A549 (cell line): ENCODE results near the gene SUN1. TPM values are rescaled to one million over a fixed set of nuclear protein-coding genes. Genes with fewer than 3 reads are reported as not detected.

Source experiments
- ATAC-seq, 2 experiments: fragments of 200-7000 bp in 1 of 2; fragments of >200 bp in 1 of 2; cut with Nextera tagmentation in 1 of 2; cut with Tn5 transposase in 1 of 2; 3 replicates each; pipeline versions ENCODE4 v1.8.0 to v1.9.1; 2018 to 2020; ENCODE audit warnings: mild to moderate bottlenecking in 1 of 2, moderate library complexity in 1 of 2
- CTCF ChIA-PET: fragments of 300-600 bp; sonication (Branson Sonifier 250); formaldehyde crosslinking; extraction: SDS; loops from one replicate; lab custom pipeline; 2021; ENCODE audit warnings: antibody characterized with exemption, inconsistent platforms; lab: Yijun Ruan, JAX
- POLR2A ChIA-PET: fragments of 350-600 bp; formaldehyde crosslinking; extraction: SDS; loops from one replicate; lab custom pipeline; 2021; ENCODE audit warnings: antibody characterized with exemption, inconsistent platforms; lab: Yijun Ruan, JAX
- DNase-seq, 2 experiments: peaks; one replicate each; pipeline versions ENCODE4 v3.0.0 to v3.0.0-alpha.2; 2011 to 2016; ENCODE audit warnings: low read depth in 1 of 2, low spot score in 1 of 2
- FAIRE-seq: peaks from 2 replicates; lab custom pipeline; 2011; peaks lifted over from hg19 to GRCh38; lab: Jason Lieb, UNC
- H3K27ac ChIP-seq, 2 experiments: fragments of >200 bp; sonication (Bioruptor Twin); formaldehyde crosslinking; 3 replicates each; pipeline ENCODE4 v1.5.1; 2016 to 2017
- H3K4me1 ChIP-seq: fragments of >200 bp; sonication (Bioruptor Twin); formaldehyde crosslinking; 3 replicates; pipeline ENCODE4 v1.6.1; 2016
- H3K4me2 ChIP-seq: fragments of >200 bp; sonication (Bioruptor Twin); formaldehyde crosslinking; 3 replicates; pipeline ENCODE4 v1.6.1; 2016
- H3K4me3 ChIP-seq: fragments of >200 bp; sonication (Bioruptor Twin); formaldehyde crosslinking; 3 replicates; pipeline ENCODE4 v1.5.1; 2016
- H3K9me3 ChIP-seq: fragments of >200 bp; sonication (Bioruptor Twin); formaldehyde crosslinking; 3 replicates; pipeline ENCODE4 v1.6.1; 2016
- CEBPB ChIP-seq, 2 experiments: fragments of >200 bp in 1 of 2; sonication (Bioruptor Twin) in 1 of 2; formaldehyde crosslinking in 1 of 2; IDR thresholded peaks; 2 replicates each; pipeline ENCODE4 v1.6.1; 2012 to 2016
- CTCF ChIP-seq: fragments of >200 bp; sonication (Bioruptor Twin); formaldehyde crosslinking; IDR thresholded peaks from 3 replicates; pipeline ENCODE4 v1.5.1; 2016
- EHF ChIP-seq: fragments of 250-450 bp; sonication (Bioruptor Pico); IDR thresholded peaks from 2 replicates; pipeline ENCODE4 v1.5.0; 2020; ENCODE audit warnings: mild to moderate bottlenecking
- ESRRA ChIP-seq: fragments of 150-350 bp; IDR thresholded peaks from 2 replicates; pipeline ENCODE4 v1.6.1; 2014; ENCODE audit warnings: mild to moderate bottlenecking, low read length, borderline replicate concordance
- FOSL2 ChIP-seq, 2 experiments: fragments of 450-650 bp in 1 of 2; fragments of >200 bp in 1 of 2; sonication (Bioruptor Twin) in 1 of 2; formaldehyde crosslinking; IDR thresholded peaks; 2 replicates each; pipeline versions ENCODE4 v1.5.0 to v1.6.1; 2016 to 2020; ENCODE audit warnings: mild to moderate bottlenecking in 1 of 2, moderate library complexity in 1 of 2
- GATA3 ChIP-seq: IDR thresholded peaks from 2 replicates; pipeline ENCODE4 v1.6.1; 2012; ENCODE audit warnings: borderline replicate concordance
- HDAC2 ChIP-seq: fragments of 200-600 bp; sonication (generic); IDR thresholded peaks from 2 replicates; pipeline ENCODE4 v1.6.1; 2016
- HES2 ChIP-seq: fragments of >200 bp; sonication (Bioruptor Twin); formaldehyde crosslinking; IDR thresholded peaks from 2 replicates; pipeline ENCODE4 v1.6.1; 2016
- HMGXB4 ChIP-seq: fragments of 250-450 bp; sonication (Bioruptor Pico); IDR thresholded peaks from 2 replicates; pipeline ENCODE4 v1.5.0; 2021; ENCODE audit warnings: mild to moderate bottlenecking, moderate library complexity, borderline replicate concordance
- HOXA7 ChIP-seq: fragments of 250-450 bp; sonication (Bioruptor Pico); IDR thresholded peaks from 2 replicates; pipeline ENCODE4 v1.5.0; 2020; ENCODE audit warnings: mild to moderate bottlenecking, moderate library complexity
- HOXB5 ChIP-seq: fragments of 250-450 bp; sonication (Bioruptor Pico); IDR thresholded peaks from 2 replicates; pipeline ENCODE4 v1.5.0; 2020; ENCODE audit warnings: mild to moderate bottlenecking, moderate library complexity
- MAZ ChIP-seq: fragments of 150-350 bp; IDR thresholded peaks from 2 replicates; pipeline ENCODE4 v1.6.1; 2014; ENCODE audit warnings: antibody characterized with exemption, low read depth, low read length, borderline replicate concordance
- NR3C1 ChIP-seq: fragments of >200 bp; sonication (Bioruptor Twin); formaldehyde crosslinking; IDR thresholded peaks from 3 replicates; pipeline ENCODE4 v1.6.1; 2017
- PBX3 ChIP-seq: IDR thresholded peaks from 2 replicates; pipeline ENCODE4 v1.6.1; 2012
- POLR2A ChIP-seq: IDR thresholded peaks from 2 replicates; pipeline ENCODE4 v1.6.1; 2012; ENCODE audit warnings: mild to moderate bottlenecking, low read length
- POLR2AphosphoS2 ChIP-seq: conservative IDR thresholded peaks from 2 replicates; pipeline ENCODE4 v1.6.1; 2012; ENCODE audit warnings: low read length, improper control_type of control experiment, inconsistent platforms
- RAD21 ChIP-seq, 2 experiments: fragments of >200 bp in 1 of 2; sonication (Bioruptor Twin) in 1 of 2; formaldehyde crosslinking in 1 of 2; IDR thresholded peaks in 1 of 2; conservative IDR thresholded peaks in 1 of 2; 2 replicates in 1 of 2; 3 replicates in 1 of 2; pipeline ENCODE4 v1.6.1; 2012 to 2018; ENCODE audit warnings: inconsistent platforms in 1 of 2
- RCOR1 ChIP-seq: fragments of 150-350 bp; IDR thresholded peaks from 2 replicates; pipeline ENCODE4 v1.6.1; 2014; ENCODE audit warnings: antibody characterized with exemption, low read length, low read depth
- ZC3H11A ChIP-seq: fragments of 450-650 bp; IDR thresholded peaks from 2 replicates; pipeline ENCODE4 v1.6.1; 2014; ENCODE audit warnings: antibody characterized with exemption, mild to moderate bottlenecking
- ZNF302 ChIP-seq: fragments of 250-450 bp; sonication (Bioruptor Pico); IDR thresholded peaks from 2 replicates; pipeline ENCODE4 v1.9.0; 2021; ENCODE audit warnings: inconsistent platforms, mild to moderate bottlenecking, moderate library complexity
- ZSCAN20 ChIP-seq: fragments of 250-450 bp; sonication (Bioruptor Pico); IDR thresholded peaks from 2 replicates; pipeline ENCODE4 v1.8.0; 2022; ENCODE audit warnings: mild to moderate bottlenecking, moderate library complexity
- WGBS: methylation state at CpG from one replicate; pipeline ENCODE4 v1.1.6; 2017; ENCODE audit errors: missing lambda C conversion rate; 5-methylcytosine and 5-hydroxymethylcytosine counted together
- polyA plus RNA-seq, 4 experiments: library from polyadenylated mRNA; depleted of rRNA in 3 of 4; stranded (reverse); fragments of >200 nt; fragmentation: RNase III in 1 of 4; extraction: RNeasy Plus Mini Kit Qiagen cat#74134 plus additional on column Dnase treatment in 1 of 4; gene quantifications; 2 replicates in 3 of 4; 3 replicates in 1 of 4; pipeline ENCODE4 v1.2.3, GENCODE V29; 2011 to 2017
- TF ChIP-seq, protein P1 (sequence below): fragments of 250-450 bp; sonication (Bioruptor Pico); IDR thresholded peaks from 2 replicates; pipeline ENCODE4 v1.5.0; 2020; ENCODE audit warnings: low read depth, mild to moderate bottlenecking, moderate library complexity

Gene SUN1
- polyA plus RNA-seq, 2 of the 4 experiments (the other 2 are of a cell fraction), result 60.7 to 130 TPM

GRCh38 chr7:824081-824480, 8.2 kb upstream of the SUN1 start:
- no peak for FAIRE-seq

GRCh38 chr7:824664-825063, 7.6 kb upstream of the SUN1 start:
- 90% methylated on average over 11 of the region's 11 CpGs for whole genome bisulfite sequencing
- no peak for FAIRE-seq
- CTCF ChIA-PET, result interaction anchor here (0.6 to 2.3 kb wide), 2 partner anchors 12 to 104 kb away, joined by 3 to 6 read pairs; no protein-coding TSS in a partner anchor
- Histone ChIP-seq H3K4me3 (no peak overlapping the region), H3K4me1 (no peaks in the 10 kb centered on the region), H3K9me3 (no peaks in the 10 kb centered on the region), H3K4me2 (no peak overlapping the region), H3K27ac (no peak overlapping the region)
- ATAC-seq, result no peak
- POLR2A ChIA-PET, result no interaction called here
- TF ChIP-seq NR3C1 (no peak), HOXA7 (CRISPR knock-in tag) (no peak), POLR2AphosphoS2 (no peak)
- DNase-seq, result no peak

More at GRCh38 chr7:824081-824480, 8.2 kb upstream of the SUN1 start:
- Histone ChIP-seq H3K4me2 (no peak overlapping the region), H3K4me1 (no peaks in the 10 kb centered on the region), H3K4me3 (no peak overlapping the region), H3K9me3 (no peaks in the 10 kb centered on the region), H3K27ac (no peak overlapping the region)
- DNase-seq (no peak), ATAC-seq (no peak)
- CTCF ChIA-PET, result interaction anchor here (2.3 kb wide), 1 partner anchor 12 kb away, joined by 6 read pairs; no protein-coding TSS in a partner anchor
- WGBS, result 93% methylated on average over 7 of the region's 7 CpGs
- TF ChIP-seq RCOR1 (no peak), ZNF302 (CRISPR knock-in tag) (no peak)
- POLR2A ChIA-PET, result no interaction called here

DNA sequence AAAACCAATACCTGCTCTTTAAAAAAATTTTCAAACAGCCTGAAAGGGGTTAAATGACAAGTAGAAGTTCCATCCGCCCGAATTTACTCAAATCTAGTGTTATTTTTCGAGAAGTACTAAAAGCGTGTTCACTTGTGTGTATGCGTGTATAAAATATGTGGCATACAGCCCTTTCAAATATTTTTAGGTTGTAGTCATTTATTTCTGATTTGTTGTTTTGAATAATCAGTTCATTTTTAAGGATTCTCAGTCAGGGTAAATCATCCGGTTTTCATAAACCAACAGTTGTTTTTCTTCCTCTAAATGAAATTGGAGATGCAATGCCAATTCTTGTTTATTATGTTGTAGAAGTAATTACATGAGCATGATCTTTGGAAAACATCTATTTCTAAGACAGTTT, 6.9 kb upstream of the SUN1 start:
- TF ChIP-seq POLR2AphosphoS2, result no peak
- TF ChIP-seq ESRRA, result no peak
- no peak for TF ChIP-seq ZC3H11A
- no peak for TF ChIP-seq ZNF302 (CRISPR knock-in tag)
- no peak for TF ChIP-seq PBX3
- TF ChIP-seq, protein P1, sequence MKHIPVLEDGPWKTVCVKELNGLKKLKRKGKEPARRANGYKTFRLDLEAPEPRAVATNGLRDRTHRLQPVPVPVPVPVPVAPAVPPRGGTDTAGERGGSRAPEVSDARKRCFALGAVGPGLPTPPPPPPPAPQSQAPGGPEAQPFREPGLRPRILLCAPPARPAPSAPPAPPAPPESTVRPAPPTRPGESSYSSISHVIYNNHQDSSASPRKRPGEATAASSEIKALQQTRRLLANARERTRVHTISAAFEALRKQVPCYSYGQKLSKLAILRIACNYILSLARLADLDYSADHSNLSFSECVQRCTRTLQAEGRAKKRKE, result no peak
- TF ChIP-seq MAZ, result no peak
- Histone ChIP-seq H3K4me1 (peaks cover 1% of the 10 kb centered on the region; the same call in 2 of the 3 replicates), H3K4me3 (no peak overlapping the region), H3K4me2 (no peak overlapping the region), H3K9me3 (no peaks in the 10 kb centered on the region), H3K27ac (no peak overlapping the region)
- 86% methylated on average over 6 of the region's 6 CpGs for WGBS
- POLR2A ChIA-PET, result no interaction called here
- CTCF ChIA-PET, result interaction anchor here (1.3 to 2.4 kb wide), 2 partner anchors 48 to 504 kb away, joined by 3 to 5 read pairs; no protein-coding TSS in a partner anchor
- DNase-seq (no peak), FAIRE-seq (no peak), ATAC-seq (no peak)

GRCh38 chr7:826230-826917, 5.9 kb upstream of the SUN1 start:
- ChIA-PET CTCF (interaction anchor here (1.3 to 2.4 kb wide), 2 partner anchors 47 to 505 kb away, joined by 3 to 5 read pairs; no protein-coding TSS in a partner anchor), POLR2A (no interaction called here)
- DNase-seq (no peak), ATAC-seq (no peak), FAIRE-seq (no peak)
- H3K9me3 ChIP-seq, result no peaks in the 10 kb centered on the region
- no peak overlapping the region for H3K4me3 ChIP-seq
- no peak overlapping the region for H3K4me2 ChIP-seq
- H3K4me1 ChIP-seq, result peaks cover 11% of the 10 kb centered on the region
- 91% methylated on average over 27 of the region's 29 CpGs for WGBS
- H3K27ac ChIP-seq, result no peak overlapping the region
- TF ChIP-seq HOXB5 (CRISPR knock-in tag), result no peak
- TF ChIP-seq HES2, result no peak
- TF ChIP-seq EHF (CRISPR knock-in tag), result no peak
- TF ChIP-seq GATA3, result no peak
- no peak for TF ChIP-seq FOSL2 (IDR thresholded peaks at IDR 0.05)
- TF ChIP-seq FOSL2 (CRISPR knock-in tag; IDR thresholded peaks at IDR 0.05), result no peak
- TF ChIP-seq POLR2A, result no peak
- no peak for TF ChIP-seq ESRRA
- TF ChIP-seq NR3C1, result no peak
- TF ChIP-seq CEBPB (IDR thresholded peaks at IDR 0.05), result no peak
- no peak for TF ChIP-seq HMGXB4 (CRISPR knock-in tag)
- no peak for TF ChIP-seq HDAC2
- TF ChIP-seq, protein P1, result no peak
- TF ChIP-seq CTCF, result no peak
- no peak for TF ChIP-seq RAD21 (conservative IDR thresholded peaks at IDR 0.05 in 1 of 2, IDR thresholded peaks at IDR 0.05 in 1 of 2)
- no peak for TF ChIP-seq ZC3H11A
- TF ChIP-seq ZSCAN20 (CRISPR knock-in tag), result no peak
